ENCODE results near the gene ZBED2. TPM values are rescaled to one million over a fixed set of nuclear protein-coding genes. Genes with fewer than 3 reads are reported as not detected.

The ZBED2 gene
- polyA plus RNA-seq, 1 experiment: not detected

GRCh38 chr3:111588527-111588926, 6.6 kb downstream of the ZBED2 start:
- H3K27me3 ChIP-seq (ENCODE audit: control insufficient read depth, insufficient read depth, low read length): no peaks in the 10 kb centered on the region
- no peak overlapping the region for H3K4me3 ChIP-seq (ENCODE audit: low read depth, low read length)
- ChIA-PET CTCF (interaction anchor here (1.5 kb wide), 1 partner anchor 81 kb away, joined by 3 read pairs; no protein-coding TSS in a partner anchor), POLR2A (no interaction called here)
- no peak for TF ChIP-seq CTCF (IDR thresholded peaks at IDR 0.05; ENCODE audit: insufficient read depth, low read depth, low read length)
- no peaks in the 10 kb centered on the region for H3K36me3 ChIP-seq (ENCODE audit: control insufficient read depth, insufficient read depth, low read length)
- DNase-seq (ENCODE audit: low read depth): no peak

- CTCF ChIA-PET: interaction anchor here (0.6 to 1.1 kb wide), 2 partner anchors 17 to 622 kb away, joined by 3 read pairs; no protein-coding TSS in a partner anchor
- Histone ChIP-seq H3K4me3 (ENCODE audit: low read depth, low read length) (no peak overlapping the region), H3K27me3 (ENCODE audit: control insufficient read depth, insufficient read depth, low read length) (no peaks in the 10 kb centered on the region), H3K36me3 (ENCODE audit: control insufficient read depth, insufficient read depth, low read length) (no peaks in the 10 kb centered on the region)
- POLR2A ChIA-PET: no interaction called here
- no peak for DNase-seq (ENCODE audit: low read depth)
- no peak for TF ChIP-seq CTCF (IDR thresholded peaks at IDR 0.05; ENCODE audit: insufficient read depth, low read depth, low read length)
Measured at GRCh38 chr3:111585217-111585616, 9.9 kb downstream of the ZBED2 start.

- H3K27me3 ChIP-seq (ENCODE audit: control insufficient read depth, insufficient read depth, low read length): no peaks in the 10 kb centered on the region
- no peak for TF ChIP-seq CTCF (IDR thresholded peaks at IDR 0.05; ENCODE audit: insufficient read depth, low read depth, low read length)
- DNase-seq (ENCODE audit: low read depth): no peak
- ChIA-PET CTCF (no interaction called here), POLR2A (no interaction called here)
- H3K4me3 ChIP-seq (ENCODE audit: low read depth, low read length): no peak overlapping the region
- no peaks in the 10 kb centered on the region for H3K36me3 ChIP-seq (ENCODE audit: control insufficient read depth, insufficient read depth, low read length)
Measured at GRCh38 chr3:111584744-111585143, 10.4 kb downstream of the ZBED2 start.

- CTCF ChIA-PET: interaction anchor here (1.0 kb wide), 1 partner anchor 135 kb away, joined by 6 read pairs; no protein-coding TSS in a partner anchor
- POLR2A ChIA-PET: no interaction called here
- H3K27me3 ChIP-seq (ENCODE audit: control insufficient read depth, insufficient read depth, low read length): no peaks in the 10 kb centered on the region
- TF ChIP-seq CTCF (IDR thresholded peaks at IDR 0.05; ENCODE audit: insufficient read depth, low read depth, low read length): 0 out of 2 replicates have a peak, but pooled peaks have one; percentile 2
- peak; percentile 83 for DNase-seq (ENCODE audit: low read depth)
- H3K36me3 ChIP-seq (ENCODE audit: control insufficient read depth, insufficient read depth, low read length): no peaks in the 10 kb centered on the region
- no peak overlapping the region for H3K4me3 ChIP-seq (ENCODE audit: low read depth, low read length)
Measured at GRCh38 chr3:111582120-111582474, 13.0 kb downstream of the ZBED2 start.

GRCh38 chr3:111581403-111582119, 13.6 kb downstream of the ZBED2 start:
- ChIA-PET POLR2A (no interaction called here), CTCF (interaction anchor here (0.8 to 1.4 kb wide), 3 partner anchors 12 to 136 kb away, joined by 3 to 6 read pairs (median 3); no protein-coding TSS in a partner anchor)

More at GRCh38 chr3:111581403-111582119, 13.6 kb downstream of the ZBED2 start:
- Histone ChIP-seq H3K36me3 (ENCODE audit: control insufficient read depth, insufficient read depth, low read length) (no peaks in the 10 kb centered on the region), H3K27me3 (ENCODE audit: control insufficient read depth, insufficient read depth, low read length) (no peaks in the 10 kb centered on the region), H3K4me3 (ENCODE audit: low read depth, low read length) (no peak overlapping the region)
- TF ChIP-seq CTCF (IDR thresholded peaks at IDR 0.05; ENCODE audit: insufficient read depth, low read depth, low read length): no peak
- no peak for DNase-seq (ENCODE audit: low read depth)
